ENCODE results near the gene POM121L2. TPM values are rescaled to one million over a fixed set of nuclear protein-coding genes. Genes with fewer than 3 reads are reported as not detected.

Gene POM121L2
- total and polyA plus RNA-seq, 9 of the 15 experiments (the other 6 are each of a cell fraction or from before 2014, with no cell fraction given), result 0.23 to 0.45 TPM; not detected in 7

GRCh38 chr6:27293436-27294098, 18.5 kb downstream of the POM121L2 start (continued):
- TF ChIP-seq, protein P1, sequence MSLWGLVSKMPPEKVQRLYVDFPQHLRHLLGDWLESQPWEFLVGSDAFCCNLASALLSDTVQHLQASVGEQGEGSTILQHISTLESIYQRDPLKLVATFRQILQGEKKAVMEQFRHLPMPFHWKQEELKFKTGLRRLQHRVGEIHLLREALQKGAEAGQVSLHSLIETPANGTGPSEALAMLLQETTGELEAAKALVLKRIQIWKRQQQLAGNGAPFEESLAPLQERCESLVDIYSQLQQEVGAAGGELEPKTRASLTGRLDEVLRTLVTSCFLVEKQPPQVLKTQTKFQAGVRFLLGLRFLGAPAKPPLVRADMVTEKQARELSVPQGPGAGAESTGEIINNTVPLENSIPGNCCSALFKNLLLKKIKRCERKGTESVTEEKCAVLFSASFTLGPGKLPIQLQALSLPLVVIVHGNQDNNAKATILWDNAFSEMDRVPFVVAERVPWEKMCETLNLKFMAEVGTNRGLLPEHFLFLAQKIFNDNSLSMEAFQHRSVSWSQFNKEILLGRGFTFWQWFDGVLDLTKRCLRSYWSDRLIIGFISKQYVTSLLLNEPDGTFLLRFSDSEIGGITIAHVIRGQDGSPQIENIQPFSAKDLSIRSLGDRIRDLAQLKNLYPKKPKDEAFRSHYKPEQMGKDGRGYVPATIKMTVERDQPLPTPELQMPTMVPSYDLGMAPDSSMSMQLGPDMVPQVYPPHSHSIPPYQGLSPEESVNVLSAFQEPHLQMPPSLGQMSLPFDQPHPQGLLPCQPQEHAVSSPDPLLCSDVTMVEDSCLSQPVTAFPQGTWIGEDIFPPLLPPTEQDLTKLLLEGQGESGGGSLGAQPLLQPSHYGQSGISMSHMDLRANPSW (CRISPR knock-in tag; IDR thresholded peaks at IDR 0.05), result no peak
- TF ChIP-seq, protein P2, sequence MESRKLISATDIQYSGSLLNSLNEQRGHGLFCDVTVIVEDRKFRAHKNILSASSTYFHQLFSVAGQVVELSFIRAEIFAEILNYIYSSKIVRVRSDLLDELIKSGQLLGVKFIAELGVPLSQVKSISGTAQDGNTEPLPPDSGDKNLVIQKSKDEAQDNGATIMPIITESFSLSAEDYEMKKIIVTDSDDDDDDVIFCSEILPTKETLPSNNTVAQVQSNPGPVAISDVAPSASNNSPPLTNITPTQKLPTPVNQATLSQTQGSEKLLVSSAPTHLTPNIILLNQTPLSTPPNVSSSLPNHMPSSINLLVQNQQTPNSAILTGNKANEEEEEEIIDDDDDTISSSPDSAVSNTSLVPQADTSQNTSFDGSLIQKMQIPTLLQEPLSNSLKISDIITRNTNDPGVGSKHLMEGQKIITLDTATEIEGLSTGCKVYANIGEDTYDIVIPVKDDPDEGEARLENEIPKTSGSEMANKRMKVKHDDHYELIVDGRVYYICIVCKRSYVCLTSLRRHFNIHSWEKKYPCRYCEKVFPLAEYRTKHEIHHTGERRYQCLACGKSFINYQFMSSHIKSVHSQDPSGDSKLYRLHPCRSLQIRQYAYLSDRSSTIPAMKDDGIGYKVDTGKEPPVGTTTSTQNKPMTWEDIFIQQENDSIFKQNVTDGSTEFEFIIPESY (CRISPR knock-in tag; IDR thresholded peaks at IDR 0.05), result no peak
- no peak for TF ChIP-seq SETDB1 (IDR thresholded peaks at IDR 0.05; ENCODE audit: low read length)
- TF ChIP-seq RFX7 (CRISPR knock-in tag; IDR thresholded peaks at IDR 0.05), result no peak
- no peak for TF ChIP-seq MCM3 (IDR thresholded peaks at IDR 0.05)
- TF ChIP-seq RBM34 (IDR thresholded peaks at IDR 0.05; ENCODE audit: borderline replicate concordance, insufficient read depth, low read length), result no peak
- TF ChIP-seq SMARCE1 (IDR thresholded peaks at IDR 0.05), result no peak
- no peak for TF ChIP-seq CHD4 (IDR thresholded peaks at IDR 0.05; ENCODE audit: insufficient read depth, insufficient replicate concordance, low read depth, low read length, poor library complexity, severe bottlenecking)
- 0 out of 2 replicates have a peak, but pooled peaks have one; percentile 58 for TF ChIP-seq ARID3A (IDR thresholded peaks at IDR 0.05; ENCODE audit: borderline replicate concordance, low read depth, low read length)
- TF ChIP-seq LEF1 (IDR thresholded peaks at IDR 0.05), result no peak
- TF ChIP-seq ZNF584 (CRISPR knock-in tag; IDR thresholded peaks at IDR 0.05; ENCODE audit: low read depth), result no peak
- TF ChIP-seq ZNF589 (CRISPR knock-in tag; IDR thresholded peaks at IDR 0.05; ENCODE audit: low read depth), result no peak
- no peak for TF ChIP-seq ZEB2 (IDR thresholded peaks at IDR 0.05)
- TF ChIP-seq, protein P3, sequence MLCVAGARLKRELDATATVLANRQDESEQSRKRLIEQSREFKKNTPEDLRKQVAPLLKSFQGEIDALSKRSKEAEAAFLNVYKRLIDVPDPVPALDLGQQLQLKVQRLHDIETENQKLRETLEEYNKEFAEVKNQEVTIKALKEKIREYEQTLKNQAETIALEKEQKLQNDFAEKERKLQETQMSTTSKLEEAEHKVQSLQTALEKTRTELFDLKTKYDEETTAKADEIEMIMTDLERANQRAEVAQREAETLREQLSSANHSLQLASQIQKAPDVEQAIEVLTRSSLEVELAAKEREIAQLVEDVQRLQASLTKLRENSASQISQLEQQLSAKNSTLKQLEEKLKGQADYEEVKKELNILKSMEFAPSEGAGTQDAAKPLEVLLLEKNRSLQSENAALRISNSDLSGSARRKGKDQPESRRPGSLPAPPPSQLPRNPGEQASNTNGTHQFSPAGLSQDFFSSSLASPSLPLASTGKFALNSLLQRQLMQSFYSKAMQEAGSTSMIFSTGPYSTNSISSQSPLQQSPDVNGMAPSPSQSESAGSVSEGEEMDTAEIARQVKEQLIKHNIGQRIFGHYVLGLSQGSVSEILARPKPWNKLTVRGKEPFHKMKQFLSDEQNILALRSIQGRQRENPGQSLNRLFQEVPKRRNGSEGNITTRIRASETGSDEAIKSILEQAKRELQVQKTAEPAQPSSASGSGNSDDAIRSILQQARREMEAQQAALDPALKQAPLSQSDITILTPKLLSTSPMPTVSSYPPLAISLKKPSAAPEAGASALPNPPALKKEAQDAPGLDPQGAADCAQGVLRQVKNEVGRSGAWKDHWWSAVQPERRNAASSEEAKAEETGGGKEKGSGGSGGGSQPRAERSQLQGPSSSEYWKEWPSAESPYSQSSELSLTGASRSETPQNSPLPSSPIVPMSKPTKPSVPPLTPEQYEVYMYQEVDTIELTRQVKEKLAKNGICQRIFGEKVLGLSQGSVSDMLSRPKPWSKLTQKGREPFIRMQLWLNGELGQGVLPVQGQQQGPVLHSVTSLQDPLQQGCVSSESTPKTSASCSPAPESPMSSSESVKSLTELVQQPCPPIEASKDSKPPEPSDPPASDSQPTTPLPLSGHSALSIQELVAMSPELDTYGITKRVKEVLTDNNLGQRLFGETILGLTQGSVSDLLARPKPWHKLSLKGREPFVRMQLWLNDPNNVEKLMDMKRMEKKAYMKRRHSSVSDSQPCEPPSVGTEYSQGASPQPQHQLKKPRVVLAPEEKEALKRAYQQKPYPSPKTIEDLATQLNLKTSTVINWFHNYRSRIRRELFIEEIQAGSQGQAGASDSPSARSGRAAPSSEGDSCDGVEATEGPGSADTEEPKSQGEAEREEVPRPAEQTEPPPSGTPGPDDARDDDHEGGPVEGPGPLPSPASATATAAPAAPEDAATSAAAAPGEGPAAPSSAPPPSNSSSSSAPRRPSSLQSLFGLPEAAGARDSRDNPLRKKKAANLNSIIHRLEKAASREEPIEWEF (CRISPR knock-in tag; IDR thresholded peaks at IDR 0.05), result no peak
- TF ChIP-seq ESRRB (CRISPR knock-in tag; IDR thresholded peaks at IDR 0.05; ENCODE audit: borderline replicate concordance), result no peak
